K562 (cell line): ENCODE measurements around the gene RSRP1. TPM values are rescaled to one million over a fixed set of nuclear protein-coding genes. Genes with fewer than 3 reads are reported as not detected.
A peak's percentile ranks its signal among the peaks of the same experiment; 100 is the strongest.

Experiments used
- ATAC-seq: fragments of 200-7000 bp; cut with Tn5 transposase; 3 replicates; pipeline ENCODE4 v1.9.1; 2020; ENCODE audit warnings: moderate library complexity
- BruUV-seq: library from RNA; stranded (reverse); fragments of 400-500 nt; replicated peaks from 2 replicates; lab custom pipeline; 2021; lab: Mats Ljungman, UMichigan
- CTCF ChIA-PET: fragments of 300-600 bp; formaldehyde crosslinking; extraction: SDS; loops from one replicate; lab custom pipeline; 2021; ENCODE audit warnings: low intra/inter-chr PET ratio; lab: Yijun Ruan, JAX
- POLR2A ChIA-PET: fragments of 300-600, 350-650 bp; sonication (Branson Sonifier 250); formaldehyde crosslinking; extraction: SDS; loops from one replicate; lab custom pipeline; 2021; ENCODE audit warnings: antibody characterized with exemption, inconsistent platforms; lab: Yijun Ruan, JAX
- DNase-seq, 4 experiments: peaks; one replicate each; pipeline versions ENCODE4 v3.0.0 to v3.0.0-alpha.2; 2011 to 2018; ENCODE audit warnings: low spot score in 3 of 4, mixed read lengths in 3 of 4; ENCODE audit errors: extremely low read depth in 1 of 4
- FAIRE-seq: peaks from 2 replicates; lab custom pipeline; 2011; peaks lifted over from hg19 to GRCh38; lab: Jason Lieb, UNC
- H2AFZ ChIP-seq: 2 replicates; pipeline ENCODE4 v1.6.0; 2011; ENCODE audit warnings: low read depth, low read length, control low read depth, inconsistent platforms
- H3K27ac ChIP-seq: fragments of 200-600 bp; 3 replicates; pipeline ENCODE4 v1.8.0; 2011; ENCODE audit warnings: low read depth, mild to moderate bottlenecking, control low read depth, inconsistent platforms, low read length, moderate library complexity, mixed read lengths; ENCODE audit errors: extremely low read depth
- H3K27me3 ChIP-seq, 2 experiments: fragments of 300-600 bp in 1 of 2; 2 replicates in 1 of 2; 3 replicates in 1 of 2; pipeline versions ENCODE4 v1.6.0 to v1.8.0; 2011; ENCODE audit warnings: inconsistent platforms in 2 of 2, low read length in 2 of 2, mild to moderate bottlenecking in 1 of 2, mixed read lengths in 1 of 2, moderate library complexity in 1 of 2; ENCODE audit not compliant: control insufficient read depth in 2 of 2, insufficient read depth in 2 of 2
- H3K36me3 ChIP-seq: fragments of 300-600 bp; 3 replicates; pipeline ENCODE4 v1.8.0; 2011; ENCODE audit warnings: mild to moderate bottlenecking, low read length, inconsistent platforms; ENCODE audit not compliant: control insufficient read depth, insufficient read depth
- H3K4me1 ChIP-seq, 2 experiments: fragments of 200-600 bp in 1 of 2; replicated peaks in 1 of 2; 2 replicates in 1 of 2; 3 replicates in 1 of 2; pipeline versions ENCODE4 v1.5.1 to v1.8.0; 2011; ENCODE audit warnings: inconsistent platforms in 2 of 2, low read length in 2 of 2, mild to moderate bottlenecking in 1 of 2, mixed read lengths in 1 of 2, moderate library complexity in 1 of 2; ENCODE audit not compliant: control insufficient read depth in 2 of 2, insufficient read depth in 2 of 2
- H3K4me2 ChIP-seq: 2 replicates; pipeline ENCODE4 v1.6.1; 2011; ENCODE audit warnings: low read length, control low read depth, inconsistent platforms, mixed read lengths; ENCODE audit not compliant: insufficient read depth
- H3K4me3 ChIP-seq: fragments of 200-600 bp; sonication (generic), shearing (Covaris generic); 2 replicates; pipeline ENCODE4 v1.5.1; 2016; ENCODE audit warnings: control low read depth, inconsistent platforms
- H3K79me2 ChIP-seq: fragments of 200-600 bp; 3 replicates; pipeline ENCODE4 v1.8.0; 2011; ENCODE audit warnings: low read length, inconsistent platforms; ENCODE audit not compliant: control insufficient read depth, insufficient read depth
- H3K9ac ChIP-seq, 2 experiments: 2 replicates each; pipeline versions ENCODE4 v1.6.0 to v1.6.1; 2011; ENCODE audit warnings: low read depth in 2 of 2, low read length in 2 of 2, control low read depth in 1 of 2, inconsistent platforms in 1 of 2, mild to moderate bottlenecking in 1 of 2, mixed read lengths in 1 of 2; ENCODE audit not compliant: insufficient read depth in 1 of 2
- H3K9me1 ChIP-seq: one replicate; pipeline ENCODE4 v1.6.0; 2011; ENCODE audit warnings: inconsistent platforms, mild to moderate bottlenecking, low read length, moderate library complexity; ENCODE audit not compliant: control insufficient read depth, insufficient read depth
- H3K9me3 ChIP-seq: replicated peaks from 2 replicates; pipeline ENCODE4 v1.5.1; 2011; ENCODE audit warnings: low read depth, low read length, inconsistent platforms; ENCODE audit not compliant: control insufficient read depth, insufficient read depth
- H4K20me1 ChIP-seq: replicated peaks from 2 replicates; pipeline ENCODE4 v1.6.1; 2011; ENCODE audit warnings: low read length, inconsistent platforms, mixed read lengths; ENCODE audit not compliant: control insufficient read depth, insufficient read depth
- ILF3 ChIP-seq: fragments of 450-650 bp; IDR thresholded peaks from 2 replicates; pipeline ENCODE4 v1.6.1; 2018; ENCODE audit warnings: antibody characterized with exemption, mild to moderate bottlenecking, moderate library complexity, borderline replicate concordance
- KLF16 ChIP-seq: IDR thresholded peaks from 2 replicates; pipeline ENCODE4 v1.6.1; 2016; ENCODE audit warnings: antibody characterized with exemption
- LEF1 ChIP-seq: fragments of 450-650 bp; IDR thresholded peaks from 2 replicates; pipeline ENCODE4 v1.6.1; 2016; ENCODE audit warnings: mild to moderate bottlenecking
- MAFG ChIP-seq: fragments of 450-650 bp; conservative IDR thresholded peaks from 2 replicates; pipeline ENCODE4 v1.6.1; 2016; ENCODE audit warnings: missing genetic modification characterization, missing compliant biosample characterization
- NCOA4 ChIP-seq: fragments of 450-650 bp; IDR thresholded peaks from 2 replicates; pipeline ENCODE4 v1.6.1; 2018; ENCODE audit warnings: mild to moderate bottlenecking; ENCODE audit not compliant: partially characterized antibody
- NELFE ChIP-seq: IDR thresholded peaks from 2 replicates; pipeline ENCODE4 v1.6.1; 2011; ENCODE audit warnings: mild to moderate bottlenecking; ENCODE audit not compliant: insufficient read depth, insufficient read length
- PCBP1 ChIP-seq: fragments of 200-400 bp; formaldehyde crosslinking; IDR thresholded peaks from 2 replicates; pipeline ENCODE4 v1.6.1; 2018; ENCODE audit warnings: mild to moderate bottlenecking, low read depth, low read length; ENCODE audit not compliant: poor library complexity, severe bottlenecking
- RB1 ChIP-seq: fragments of 450-650 bp; IDR thresholded peaks from 2 replicates; pipeline ENCODE4 v1.6.1; 2017; ENCODE audit warnings: low read depth, mild to moderate bottlenecking
- SPI1 ChIP-seq: IDR thresholded peaks from 2 replicates; pipeline ENCODE4 v1.6.1; 2011; ENCODE audit warnings: low read depth, low read length, control low read depth, borderline replicate concordance
- SRF ChIP-seq, 2 experiments: fragments of 250-450, 450-650 bp in 1 of 2; sonication (Bioruptor Pico) in 1 of 2; sonication (generic) in 1 of 2; formaldehyde crosslinking; IDR thresholded peaks; 2 replicates each; pipeline versions ENCODE4 v1.5.0 to v1.5.1; 2020 to 2022; ENCODE audit warnings: mild to moderate bottlenecking in 1 of 2, missing genetic modification reagents in 1 of 2
- STAT5B ChIP-seq: fragments of 250-450 bp; sonication (Bioruptor Pico); IDR thresholded peaks from 2 replicates; pipeline ENCODE4 v1.8.0; 2021; ENCODE audit warnings: mild to moderate bottlenecking, inconsistent platforms
- ZNF175 ChIP-seq: fragments of 200-800 bp; sonication (Bioruptor generic); IDR thresholded peaks from 2 replicates; pipeline ENCODE4 v1.6.1; 2016; ENCODE audit warnings: low read depth, mild to moderate bottlenecking, missing genetic modification characterization, missing compliant biosample characterization
- WGBS: fragments of 100-300 bp; shearing (Covaris generic); methylation state at CpG from one replicate; pipeline ENCODE4 v1.1.6; 2016; ENCODE audit warnings: low coverage, mixed read lengths; ENCODE audit not compliant: insufficient coverage; ENCODE audit errors: missing lambda C conversion rate; 5-methylcytosine and 5-hydroxymethylcytosine counted together
- in situ Hi-C: fragments of 300-500 bp; cut with MboI; formaldehyde crosslinking; loops from 4 replicates; pipeline ENCODE4 v1.15.0; 2018; ENCODE audit warnings: inconsistent platforms, mixed read lengths
- intact Hi-C: fragments of 100-400 bp; cut with micrococcal nuclease; formaldehyde crosslinking; loops from 2 replicates; pipeline ENCODE4 v1.14.2; 2022
- polyA plus RNA-seq, 8 experiments: library from polyadenylated mRNA; depleted of rRNA in 4 of 8; stranded (reverse) in 5 of 8; unstranded in 3 of 8; fragments of >200 nt; fragmentation: Nextera tagmentation in 2 of 8; fragmentation: Illumina TruSeq in 1 of 8; extraction: Ambion mirVana in 2 of 8; extraction: Trizol in 1 of 8; gene quantifications; 2 replicates each; pipeline versions ENCODE4 v1.2.1 to v1.2.3, GENCODE V29; 2011 to 2014; ENCODE audit warnings: inconsistent platforms in 1 of 8, missing spikeins in 1 of 8
- total RNA-seq, 7 experiments: library from RNA; depleted of rRNA in 6 of 7; stranded (reverse); fragments of >200 nt in 6 of 7; fragmentation: Illumina TruSeq in 2 of 7; extraction: Trizol in 2 of 7; gene quantifications; 2 replicates each; pipeline versions ENCODE4 v1.2.1 to v1.2.3, GENCODE V29; 2011 to 2021; ENCODE audit warnings: low replicate concordance in 1 of 7
- TF ChIP-seq, protein P1 (sequence below): fragments of 450-650 bp; formaldehyde crosslinking; IDR thresholded peaks from 2 replicates; pipeline ENCODE4 v1.4.0; 2020; ENCODE audit warnings: mild to moderate bottlenecking, moderate library complexity

Gene RSRP1
- total and polyA plus RNA-seq, 9 of the 15 experiments (the other 6 are each of a cell fraction or from before 2014, with no cell fraction given): 27.2 to 283 (median 146) TPM

- peaks cover 0 to 7% of the 10 kb centered on the region in 2 experiments; a peak in 1 of 5 replicates for H3K27me3 ChIP-seq
- ATAC-seq: no peak
- H3K9me3 ChIP-seq: no peaks in the 10 kb centered on the region
- H3K9me1 ChIP-seq: no peaks in the 10 kb centered on the region
- intact Hi-C loops (no loop called here), in situ Hi-C loops (no loop called here)
- no TSS peak for BruUV-seq
- H3K4me2 ChIP-seq: no peak overlapping the region
- H3K79me2 ChIP-seq: no peaks in the 10 kb centered on the region
- H3K4me3 ChIP-seq: no peak overlapping the region
- no peak overlapping the region for H3K9ac ChIP-seq
- ChIA-PET CTCF (no interaction called here), POLR2A (interaction anchor here (13.3 kb wide), 1 partner anchor 18 kb away, joined by 113 read pairs; the partner anchor contains the start of gene SYF2)
- whole genome bisulfite sequencing: 10% methylated on average over 5 of the region's 5 CpGs
- no peak for FAIRE-seq
- peaks cover 10 to 19% of the 10 kb centered on the region in 2 experiments; a peak in 4 of 5 replicates for H3K4me1 ChIP-seq
- no peak for DNase-seq
- H2AFZ ChIP-seq: peak overlapping the region; percentile 64; the same call in 1 of the 2 replicates
- H3K36me3 ChIP-seq: no peaks in the 10 kb centered on the region
- no peak overlapping the region for H3K27ac ChIP-seq
- TF ChIP-seq, protein P1, sequence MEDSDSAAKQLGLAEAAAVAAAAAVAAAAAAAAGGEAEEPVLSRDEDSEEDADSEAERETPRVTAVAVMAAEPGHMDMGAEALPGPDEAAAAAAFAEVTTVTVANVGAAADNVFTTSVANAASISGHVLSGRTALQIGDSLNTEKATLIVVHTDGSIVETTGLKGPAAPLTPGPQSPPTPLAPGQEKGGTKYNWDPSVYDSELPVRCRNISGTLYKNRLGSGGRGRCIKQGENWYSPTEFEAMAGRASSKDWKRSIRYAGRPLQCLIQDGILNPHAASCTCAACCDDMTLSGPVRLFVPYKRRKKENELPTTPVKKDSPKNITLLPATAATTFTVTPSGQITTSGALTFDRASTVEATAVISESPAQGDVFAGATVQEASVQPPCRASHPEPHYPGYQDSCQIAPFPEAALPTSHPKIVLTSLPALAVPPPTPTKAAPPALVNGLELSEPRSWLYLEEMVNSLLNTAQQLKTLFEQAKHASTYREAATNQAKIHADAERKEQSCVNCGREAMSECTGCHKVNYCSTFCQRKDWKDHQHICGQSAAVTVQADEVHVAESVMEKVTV (CRISPR knock-in tag): no peak
- TF ChIP-seq ZNF175: no peak
- no peak for TF ChIP-seq MAFG (tag)
- no peak for TF ChIP-seq KLF16
- TF ChIP-seq NCOA4: no peak
- no peak for TF ChIP-seq ILF3
- TF ChIP-seq RB1: no peak
- TF ChIP-seq LEF1: no peak
- TF ChIP-seq SPI1: no peak
- TF ChIP-seq SRF (CRISPR knock-in tag; IDR thresholded peaks at IDR 0.05): no peak
- TF ChIP-seq STAT5B (CRISPR knock-in tag): no peak
- no peak for TF ChIP-seq PCBP1
- no peak for TF ChIP-seq NELFE
- H4K20me1 ChIP-seq: 0 out of 2 replicates have a peak, but pooled peaks cover 2% of the 10 kb centered on the region
Observed at GRCh38 chr1:25212725-25213124, 34.5 kb downstream of the RSRP1 start.
